ENCODE measurements around the gene IRAK3. TPM values are rescaled to one million over a fixed set of nuclear protein-coding genes. Genes with fewer than 3 reads are reported as not detected.

The IRAK3 gene
- total RNA-seq, 2 donors from 2014 or later: 0.27 to 0.59 TPM

DNA sequence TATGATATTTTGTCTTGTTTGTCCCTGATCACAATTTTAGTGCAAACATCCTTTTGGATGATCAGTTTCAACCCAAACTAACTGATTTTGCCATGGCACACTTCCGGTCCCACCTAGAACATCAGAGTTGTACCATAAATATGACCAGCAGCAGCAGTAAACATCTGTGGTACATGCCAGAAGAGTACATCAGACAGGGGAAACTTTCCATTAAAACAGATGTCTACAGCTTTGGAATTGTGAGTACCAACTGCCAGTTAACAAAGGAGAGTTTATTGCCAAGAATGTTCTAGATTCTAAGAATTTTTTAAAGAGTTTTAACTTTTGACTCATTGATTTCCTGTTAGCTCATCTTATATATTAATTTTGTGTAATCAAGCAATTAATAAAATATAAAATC is 55.4 kb downstream of the IRAK3 start:
- Histone ChIP-seq H3K9ac (ENCODE audit: extremely low read depth, low read length, poor library complexity, severe bottlenecking) (no peak overlapping the region), H3K4me3 (ENCODE audit: low read length) (no peak overlapping the region), H3K36me3 (ENCODE audit: control insufficient read depth, insufficient read depth, low read length) (no peaks in the 10 kb centered on the region), H3K4me1 (ENCODE audit: control insufficient read depth, insufficient read depth, low read length) (peaks cover 16% of the 10 kb centered on the region), H3K27me3 (ENCODE audit: control insufficient read depth, insufficient read depth, low read length, poor library complexity, severe bottlenecking) (no peaks in the 10 kb centered on the region), H3K27ac (ENCODE audit: low read depth, low read length) (no peak overlapping the region), H3K9me3 (ENCODE audit: control insufficient read depth, low read length) (no peaks in the 10 kb centered on the region)
- Mint-ChIP-seq H3K4me3 (no peak overlapping the region), H3K4me1 (peaks cover 19% of the 10 kb centered on the region), H3K36me3 (ENCODE audit: low read depth) (no peaks in the 10 kb centered on the region), H3K27ac (no peak overlapping the region), H3K27me3 (ENCODE audit: insufficient read depth) (no peaks in the 10 kb centered on the region), H3K9me3 (no peaks in the 10 kb centered on the region)
- TF ChIP-seq, protein P1, sequence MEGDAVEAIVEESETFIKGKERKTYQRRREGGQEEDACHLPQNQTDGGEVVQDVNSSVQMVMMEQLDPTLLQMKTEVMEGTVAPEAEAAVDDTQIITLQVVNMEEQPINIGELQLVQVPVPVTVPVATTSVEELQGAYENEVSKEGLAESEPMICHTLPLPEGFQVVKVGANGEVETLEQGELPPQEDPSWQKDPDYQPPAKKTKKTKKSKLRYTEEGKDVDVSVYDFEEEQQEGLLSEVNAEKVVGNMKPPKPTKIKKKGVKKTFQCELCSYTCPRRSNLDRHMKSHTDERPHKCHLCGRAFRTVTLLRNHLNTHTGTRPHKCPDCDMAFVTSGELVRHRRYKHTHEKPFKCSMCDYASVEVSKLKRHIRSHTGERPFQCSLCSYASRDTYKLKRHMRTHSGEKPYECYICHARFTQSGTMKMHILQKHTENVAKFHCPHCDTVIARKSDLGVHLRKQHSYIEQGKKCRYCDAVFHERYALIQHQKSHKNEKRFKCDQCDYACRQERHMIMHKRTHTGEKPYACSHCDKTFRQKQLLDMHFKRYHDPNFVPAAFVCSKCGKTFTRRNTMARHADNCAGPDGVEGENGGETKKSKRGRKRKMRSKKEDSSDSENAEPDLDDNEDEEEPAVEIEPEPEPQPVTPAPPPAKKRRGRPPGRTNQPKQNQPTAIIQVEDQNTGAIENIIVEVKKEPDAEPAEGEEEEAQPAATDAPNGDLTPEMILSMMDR (conservative IDR thresholded peaks at IDR 0.05): no peak
- 84 to 100% methylated on average over 1 of the region's 1 CpG for WGBS, 2 experiments (ENCODE audit: insufficient coverage in 1 of 2, insufficient read length in 1 of 2)
- no peak for DNase-seq

DNA sequence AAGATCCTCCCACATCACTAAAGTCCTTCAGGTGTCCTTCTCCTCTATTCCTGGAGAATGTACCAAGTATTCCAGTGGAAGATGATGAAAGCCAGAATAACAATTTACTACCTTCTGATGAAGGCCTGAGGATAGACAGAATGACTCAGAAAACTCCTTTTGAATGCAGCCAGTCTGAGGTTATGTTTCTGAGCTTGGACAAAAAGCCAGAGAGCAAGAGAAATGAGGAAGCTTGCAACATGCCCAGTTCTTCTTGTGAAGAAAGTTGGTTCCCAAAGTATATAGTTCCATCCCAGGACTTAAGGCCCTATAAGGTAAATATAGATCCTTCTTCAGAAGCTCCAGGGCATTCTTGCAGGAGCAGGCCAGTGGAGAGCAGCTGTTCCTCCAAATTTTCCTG is 58.7 kb downstream of the IRAK3 start:
- TF ChIP-seq, protein P1 (conservative IDR thresholded peaks at IDR 0.05): no peak
- no peak overlapping the region for H3K4me3 Mint-ChIP-seq

DNA sequence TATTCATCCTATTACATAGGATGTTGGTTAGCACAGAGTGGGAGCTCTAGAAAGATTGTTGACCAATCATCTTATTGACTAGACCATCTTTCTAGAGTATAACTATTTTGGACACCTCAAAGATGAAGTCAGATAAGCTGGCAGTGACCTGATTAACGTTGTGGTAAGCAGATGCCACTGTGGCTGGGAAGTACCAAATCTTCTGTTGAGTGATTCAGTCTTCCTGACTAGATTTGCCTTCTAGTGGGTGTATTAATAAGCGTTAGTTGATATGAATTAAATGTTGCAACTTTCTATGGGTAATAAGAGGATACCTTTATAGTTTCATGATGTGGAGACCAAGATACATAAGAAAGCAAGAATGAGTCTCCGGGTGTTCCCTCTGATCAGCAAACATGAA is 62.0 kb downstream of the IRAK3 start:
- H3K4me1 ChIP-seq (ENCODE audit: control insufficient read depth, insufficient read depth, low read length): no peaks in the 10 kb centered on the region
- no peak for DNase-seq
- no peak overlapping the region for H3K4me3 ChIP-seq (ENCODE audit: low read length)
- H3K9me3 ChIP-seq (ENCODE audit: control insufficient read depth, low read length): no peaks in the 10 kb centered on the region
- no peak overlapping the region for H3K4me3 Mint-ChIP-seq
- H3K27ac Mint-ChIP-seq: no peak overlapping the region
- H3K36me3 Mint-ChIP-seq (ENCODE audit: low read depth): no peaks in the 10 kb centered on the region
- H3K9ac ChIP-seq (ENCODE audit: extremely low read depth, low read length, poor library complexity, severe bottlenecking): no peak overlapping the region
- H3K36me3 ChIP-seq (ENCODE audit: control insufficient read depth, insufficient read depth, low read length): no peaks in the 10 kb centered on the region
- WGBS, 2 experiments (ENCODE audit: insufficient coverage in 1 of 2, insufficient read length in 1 of 2): 91 to 100% methylated on average over 3 of the region's 3 CpGs
- H3K4me1 Mint-ChIP-seq: peaks cover 4% of the 10 kb centered on the region
- H3K27ac ChIP-seq (ENCODE audit: low read depth, low read length): no peak overlapping the region
- H3K27me3 Mint-ChIP-seq (ENCODE audit: insufficient read depth): no peaks in the 10 kb centered on the region
- no peaks in the 10 kb centered on the region for H3K9me3 Mint-ChIP-seq
- TF ChIP-seq, protein P1 (conservative IDR thresholded peaks at IDR 0.05): no peak
- no peaks in the 10 kb centered on the region for H3K27me3 ChIP-seq (ENCODE audit: control insufficient read depth, insufficient read depth, low read length, poor library complexity, severe bottlenecking)

More for the DNA sequence above, 58.7 kb downstream of the IRAK3 start:
- DNase-seq: no peak
- Histone ChIP-seq H3K9ac (ENCODE audit: extremely low read depth, low read length, poor library complexity, severe bottlenecking) (no peak overlapping the region), H3K27me3 (ENCODE audit: control insufficient read depth, insufficient read depth, low read length, poor library complexity, severe bottlenecking) (no peaks in the 10 kb centered on the region), H3K4me3 (ENCODE audit: low read length) (no peak overlapping the region), H3K4me1 (ENCODE audit: control insufficient read depth, insufficient read depth, low read length) (no peaks in the 10 kb centered on the region), H3K9me3 (ENCODE audit: control insufficient read depth, low read length) (no peaks in the 10 kb centered on the region), H3K36me3 (ENCODE audit: control insufficient read depth, insufficient read depth, low read length) (no peaks in the 10 kb centered on the region), H3K27ac (ENCODE audit: low read depth, low read length) (no peak overlapping the region)
- H3K4me1 Mint-ChIP-seq: no peaks in the 10 kb centered on the region
- no peak overlapping the region for H3K27ac Mint-ChIP-seq
- H3K27me3 Mint-ChIP-seq (ENCODE audit: insufficient read depth): no peaks in the 10 kb centered on the region
- H3K9me3 Mint-ChIP-seq: no peaks in the 10 kb centered on the region
- H3K36me3 Mint-ChIP-seq (ENCODE audit: low read depth): no peaks in the 10 kb centered on the region

All from endodermal cell (in vitro differentiated cells).